Measurements from ENCODE around the gene CPT1C.

The CPT1C gene

GRCh38 chr19:49662011-49662410, 28.9 kb upstream of the CPT1C start:
- no peak for DNase-seq

DNA sequence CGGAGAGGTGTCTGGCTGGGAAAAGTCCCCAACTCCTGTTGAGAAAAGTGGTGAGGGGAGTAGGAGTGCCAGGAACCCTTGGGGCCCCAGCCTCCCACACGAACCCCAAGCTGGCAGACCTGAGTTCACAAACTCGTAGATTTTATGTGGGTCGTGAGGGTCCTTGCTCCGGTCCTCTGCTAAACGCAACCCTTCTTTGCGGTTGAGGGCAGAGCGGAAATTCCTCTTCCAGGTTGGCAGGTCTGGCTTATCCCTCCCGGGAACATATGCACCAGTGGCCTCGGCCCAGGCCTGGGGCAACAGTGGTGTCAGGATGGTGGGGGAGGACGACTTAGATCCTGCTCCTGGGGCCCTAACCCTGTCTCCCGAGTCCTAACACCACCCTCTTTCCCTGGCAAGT, 27.7 kb upstream of the CPT1C start:
- no peak for DNase-seq

- peak; percentile 83 for DNase-seq
Observed at GRCh38 chr19:49664171-49665035, 26.5 kb upstream of the CPT1C start.

GRCh38 chr19:49665036-49665350, 25.9 kb upstream of the CPT1C start:
- no peak for DNase-seq

DNA sequence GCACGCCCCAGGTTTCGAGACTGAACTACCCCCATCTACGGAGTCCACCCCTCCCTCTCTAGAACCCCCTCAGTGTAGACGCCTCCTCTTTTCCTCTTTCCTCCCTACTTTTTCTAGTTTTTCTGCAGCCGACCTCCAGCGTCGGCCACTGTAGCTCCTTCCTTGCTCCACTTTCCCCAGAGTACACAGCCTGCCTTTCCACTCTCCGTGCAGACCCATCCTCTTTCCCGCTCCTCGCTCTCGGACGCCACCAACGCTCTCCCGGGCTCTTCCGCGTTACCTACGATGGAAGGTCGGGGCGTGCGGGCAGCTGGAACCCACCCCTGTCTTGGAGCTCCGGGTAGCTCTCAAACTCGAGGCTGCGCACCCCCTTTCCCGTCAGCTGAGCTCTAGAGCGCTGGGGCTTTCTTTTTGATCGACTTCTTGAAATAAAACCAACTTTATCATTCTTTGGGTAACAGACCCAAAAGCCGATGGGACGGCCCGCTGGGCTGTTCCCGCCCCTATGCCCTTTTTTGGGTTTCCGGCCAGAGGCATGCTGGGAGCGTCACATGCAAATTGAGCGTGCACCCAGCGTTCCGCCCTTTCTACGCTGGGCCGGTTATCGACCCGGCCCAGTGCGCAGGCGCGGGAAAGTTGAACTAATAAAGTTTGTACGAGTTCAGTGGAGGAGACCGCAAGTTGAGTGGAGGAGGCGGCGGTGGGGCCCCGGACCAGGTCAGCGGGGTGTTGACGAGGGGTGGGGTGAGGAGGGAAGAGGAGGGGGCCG, 25.4 kb upstream of the CPT1C start, which contains the start of the genes BCL2L12 and IRF3:
BCL2L12 (plus strand) TSS at position 583 of the 769 bp plus-strand sequence. CDS start 760 bp downstream, outside the sequence.
IRF3 (minus strand) TSS at position 507 of the 769 bp plus-strand sequence. CDS start 1,019 bp downstream, outside the sequence.
- DNase-seq, result peak; percentile 92

DNA sequence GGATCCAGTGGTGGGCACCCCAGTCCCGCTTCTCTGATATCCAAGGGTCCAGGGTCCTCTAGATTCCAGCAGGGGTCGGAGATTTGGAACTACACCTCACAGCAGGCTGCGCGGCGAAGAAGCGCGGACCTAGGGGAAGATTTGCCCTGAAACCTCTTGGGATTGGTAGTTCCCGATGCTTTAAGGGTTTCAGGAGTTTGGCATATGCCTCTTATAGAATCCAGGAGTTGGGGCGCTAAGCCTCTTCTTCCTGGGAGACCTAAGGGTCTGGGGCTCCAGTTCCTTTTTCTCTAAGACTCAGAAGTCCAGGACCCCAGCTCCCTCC, 24.8 kb upstream of the CPT1C start:
- DNase-seq, result no peak

DNA sequence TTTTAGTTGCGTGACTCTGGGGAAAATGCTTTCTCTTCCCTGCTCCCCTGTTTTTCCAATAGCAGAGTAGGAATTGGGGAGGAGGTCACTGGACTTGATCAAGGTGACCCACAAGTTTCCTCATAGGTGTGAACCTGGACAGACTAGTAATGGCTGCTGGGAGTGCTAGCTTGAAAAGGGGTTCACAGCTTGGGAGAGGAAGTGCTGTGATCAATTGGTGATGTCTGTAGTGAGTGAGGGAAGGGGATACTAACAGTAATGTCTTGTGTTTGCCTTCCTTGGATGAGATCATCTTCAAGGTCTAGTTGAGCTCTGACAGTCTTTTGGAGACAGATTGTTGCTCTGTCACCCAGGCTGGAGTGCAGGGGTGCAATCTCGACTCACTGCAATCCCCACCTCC, 23.4 kb upstream of the CPT1C start:
- no peak for DNase-seq

- DNase-seq, result no peak
Observed at GRCh38 chr19:49669516-49669915, 21.4 kb upstream of the CPT1C start.

GRCh38 chr19:49672131-49672919, 18.6 kb upstream of the CPT1C start:
- peak; percentile 71 for DNase-seq

DNA sequence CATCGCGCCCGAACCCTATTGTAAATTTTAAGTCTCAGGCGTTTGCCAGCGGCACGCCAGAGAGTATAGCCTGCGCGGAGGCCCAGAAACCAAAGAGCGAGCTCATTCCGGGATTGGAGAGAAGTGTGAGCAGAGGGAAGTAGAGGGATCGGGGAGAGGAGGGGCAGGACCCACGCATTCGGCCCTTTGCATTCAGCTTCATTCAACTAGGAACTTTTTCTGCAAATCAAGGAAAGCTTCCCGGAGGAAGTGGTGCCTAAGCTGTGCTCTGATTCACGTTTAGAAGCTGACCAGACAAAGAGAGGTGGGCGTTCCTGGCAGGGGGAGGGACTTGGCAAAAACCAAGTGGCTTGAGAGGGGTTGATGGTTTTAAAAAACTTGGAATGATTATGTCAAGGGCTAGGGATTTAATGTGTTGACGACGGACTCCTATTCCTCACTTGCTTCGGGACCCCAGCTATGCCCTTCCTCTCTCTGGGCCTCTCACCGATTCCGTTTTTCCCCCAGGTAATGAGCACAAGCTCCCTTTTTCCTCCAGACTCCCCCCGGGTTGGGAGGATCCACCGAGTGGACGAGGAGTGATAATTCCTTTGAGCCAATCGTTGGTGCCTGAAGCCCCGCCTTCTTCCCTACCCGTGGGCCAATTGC, 14.7 kb upstream of the CPT1C start:
- DNase-seq, result peak; percentile 91

GRCh38 chr19:49676784-49677230, 14.1 kb upstream of the CPT1C start:
- peak; percentile 100 for DNase-seq

- peak; percentile 30 for DNase-seq
Observed at GRCh38 chr19:49677231-49677900, 13.6 kb upstream of the CPT1C start, which contains the start of gene PRMT1. TSS of gene PRMT1 (plus strand) at chr19:49677271. CDS start at chr19:49677281, 10 bp downstream.

DNA sequence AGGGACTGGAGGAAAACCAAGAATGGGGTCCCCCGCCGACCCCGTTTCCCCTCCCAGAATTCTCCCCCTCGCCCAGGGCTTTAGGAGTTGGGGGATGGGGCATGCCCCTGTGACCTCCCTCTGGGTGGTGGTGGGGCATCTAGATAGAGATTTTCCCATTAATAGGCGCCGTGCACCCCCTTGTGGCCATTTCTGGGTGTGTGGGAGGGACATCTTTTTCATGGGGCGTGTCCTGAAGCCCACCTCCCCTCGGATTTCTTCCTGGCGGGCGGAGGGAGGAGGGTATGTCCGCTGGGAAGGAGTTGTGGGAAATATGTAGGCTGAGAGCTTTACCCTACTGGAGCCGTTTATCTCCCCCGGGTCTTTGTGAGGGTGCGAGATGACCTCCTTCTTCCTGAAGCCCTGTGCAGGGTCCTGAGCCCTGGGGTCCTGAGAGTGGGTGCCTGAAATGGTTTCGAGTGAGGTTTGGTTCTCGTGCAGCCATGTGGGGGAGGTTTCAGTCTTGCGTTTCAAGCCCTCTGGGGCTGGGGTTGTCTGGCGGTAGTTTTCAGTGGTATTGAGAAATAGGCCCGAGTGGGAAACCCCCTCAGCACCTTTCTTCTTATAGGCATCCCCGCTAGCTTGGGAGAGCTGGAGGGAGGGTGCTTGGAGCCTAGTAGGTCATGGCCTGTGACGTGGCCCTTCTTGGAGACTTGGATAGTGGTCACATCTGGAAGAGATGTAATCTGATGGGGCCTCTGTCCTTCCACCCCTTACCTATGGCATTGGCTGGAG, 12.8 kb upstream of the CPT1C start:
- DNase-seq, result peak; percentile 3

DNA sequence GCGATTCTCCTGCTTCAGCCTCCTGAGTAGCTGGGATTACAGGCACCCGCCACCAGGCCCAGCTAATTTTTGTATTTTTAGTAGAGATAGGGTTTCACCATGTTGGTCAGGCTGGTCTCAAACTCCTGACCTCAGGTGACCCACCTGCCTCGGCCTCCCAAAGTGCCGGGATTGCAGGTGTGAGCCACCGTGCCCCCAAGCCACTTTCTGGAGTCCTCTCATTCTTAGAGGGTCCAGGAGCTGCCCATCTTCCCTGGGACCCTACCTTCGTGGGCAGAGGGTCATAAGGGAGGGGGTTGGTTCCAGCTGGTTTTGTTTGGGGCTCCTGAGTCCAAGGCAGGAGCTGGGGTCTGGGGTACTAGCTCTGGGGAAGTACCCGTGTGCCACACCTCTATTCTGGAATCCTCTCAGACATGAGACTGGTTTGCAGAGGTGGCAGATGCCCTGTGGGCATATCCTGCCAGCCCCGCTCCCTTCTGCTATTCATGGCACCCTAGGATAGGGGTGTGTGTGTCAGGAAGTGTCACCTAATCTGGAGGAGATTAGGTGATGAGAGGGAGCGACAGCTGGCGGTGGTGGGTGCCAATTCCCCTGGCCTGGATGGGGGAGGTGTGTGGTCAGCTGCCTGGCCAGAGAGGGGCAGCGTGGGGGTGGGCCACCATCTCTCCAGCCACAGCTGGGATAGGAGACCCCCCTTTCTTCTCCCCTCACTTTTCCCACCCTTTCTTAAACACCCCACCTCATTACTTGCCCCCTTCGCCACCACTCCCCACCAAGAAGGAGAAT, 11.7 kb upstream of the CPT1C start:
- no peak for DNase-seq

- no peak for DNase-seq
Observed at GRCh38 chr19:49679771-49680413, 11.0 kb upstream of the CPT1C start.

DNA sequence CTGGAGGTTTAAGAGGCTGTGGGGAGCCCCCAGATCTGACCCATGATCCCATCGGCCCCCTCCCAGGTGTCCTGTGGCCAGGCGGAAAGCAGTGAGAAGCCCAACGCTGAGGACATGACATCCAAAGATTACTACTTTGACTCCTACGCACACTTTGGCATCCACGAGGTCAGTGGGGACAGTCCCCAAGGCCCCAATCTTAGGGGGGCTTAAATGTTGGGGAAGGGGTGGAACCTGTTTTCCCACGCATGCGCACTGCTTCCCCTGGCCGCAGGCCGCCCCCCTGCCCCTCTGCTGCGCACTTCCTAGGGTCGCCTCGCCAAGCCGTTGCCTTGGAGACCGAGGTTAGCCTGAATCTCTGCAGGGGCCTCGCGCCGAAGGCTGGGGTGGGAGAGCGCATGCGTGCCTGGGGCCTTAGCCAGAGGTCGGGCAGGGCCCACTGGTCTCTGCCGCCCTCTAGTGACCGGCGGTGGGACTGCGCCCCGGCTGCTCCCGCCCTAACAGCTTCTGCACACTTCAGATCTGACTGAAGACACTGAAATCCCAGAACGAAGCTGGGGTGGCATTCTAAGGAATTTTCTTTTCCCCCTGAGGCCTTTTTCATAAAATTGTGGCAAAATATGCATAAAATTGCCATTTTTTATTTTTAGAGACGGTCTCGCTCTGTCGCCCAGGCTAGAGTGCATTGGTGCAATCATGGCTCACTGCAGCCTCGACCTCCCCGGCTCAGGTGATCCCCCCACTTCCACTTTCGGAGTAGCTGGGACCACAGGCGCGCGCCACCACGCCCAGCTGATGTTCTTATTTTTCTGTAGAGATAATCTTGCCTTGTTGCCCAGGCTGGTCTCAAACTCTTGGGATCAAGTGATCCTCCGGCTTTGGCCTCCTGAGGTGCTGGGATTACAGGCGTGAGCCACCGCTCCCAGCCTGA, 10.2 kb upstream of the CPT1C start:
- peak; percentile 76 for DNase-seq

GRCh38 chr19:49681830-49682229, 9.1 kb upstream of the CPT1C start:
- no peak for DNase-seq

DNA sequence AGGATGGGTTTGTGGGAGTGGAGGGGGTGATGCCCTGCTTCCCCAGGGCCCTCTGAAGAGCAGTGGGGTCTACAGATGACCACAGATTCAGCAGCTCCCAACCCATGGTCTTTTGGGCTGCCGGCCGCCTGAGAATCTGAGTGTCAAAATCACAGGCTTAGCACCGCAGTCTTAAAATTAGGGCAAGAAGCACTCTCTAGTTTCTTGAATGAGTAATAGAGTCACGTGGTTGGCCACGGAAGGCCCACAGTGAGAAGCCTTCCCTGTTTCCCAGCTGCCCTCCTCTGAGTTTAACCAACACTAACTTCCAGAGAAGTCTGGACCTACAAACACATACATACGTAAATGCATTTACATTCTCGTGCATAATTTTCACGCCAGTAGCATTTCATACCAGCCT, 8.6 kb upstream of the CPT1C start:
- DNase-seq, result no peak

DNA sequence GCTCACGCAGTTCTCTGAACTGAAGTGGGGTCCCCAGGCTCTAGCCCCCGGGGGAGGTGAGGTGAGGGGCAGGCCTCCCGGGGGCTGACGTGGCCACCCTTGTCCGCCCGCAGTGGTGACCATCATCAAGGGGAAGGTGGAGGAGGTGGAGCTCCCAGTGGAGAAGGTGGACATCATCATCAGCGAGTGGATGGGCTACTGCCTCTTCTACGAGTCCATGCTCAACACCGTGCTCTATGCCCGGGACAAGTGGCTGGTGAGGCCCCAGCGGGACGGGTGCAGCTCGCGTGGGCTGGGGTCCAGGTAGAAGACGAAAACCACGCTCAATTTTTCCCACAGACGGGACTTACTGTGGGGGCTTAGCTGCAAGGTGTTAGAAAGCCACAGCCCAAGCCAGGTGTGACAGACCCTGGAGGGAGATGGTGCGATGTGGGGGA, 7.1 kb upstream of the CPT1C start:
- DNase-seq, result no peak
